Epithelial cell of esophagus (primary cell): ENCODE measurements around the gene PGD.

Experiments used
- DNase-seq: peaks from one replicate; pipeline ENCODE4 v3.0.0; 2010; ENCODE audit warnings: low read depth
- H3K4me3 ChIP-seq: 2 replicates; pipeline ENCODE4 v1.5.1; 2011; ENCODE audit warnings: mild to moderate bottlenecking, low read length, control low read depth
- CTCF ChIP-seq: IDR thresholded peaks from 2 replicates; pipeline ENCODE4 v1.5.1; 2011; ENCODE audit warnings: low read depth, mild to moderate bottlenecking, low read length, control low read depth, inconsistent platforms; ENCODE audit not compliant: insufficient read depth; ENCODE audit errors: missing control alignments

PGD gene

GRCh38 chr1:10398278-10398733 is 558 bp upstream of the PGD start:
- no peak for TF ChIP-seq CTCF
- DNase-seq: no peak
- peak overlapping the region; percentile 90 for H3K4me3 ChIP-seq

- peak; percentile 39 for DNase-seq
- peak overlapping the region; percentile 90 for H3K4me3 ChIP-seq
- no peak for TF ChIP-seq CTCF
Measured at GRCh38 chr1:10399444-10399941, 629 bp downstream of the PGD start.

- TF ChIP-seq CTCF: no peak
- peak overlapping the region; percentile 90 for H3K4me3 ChIP-seq
- DNase-seq: no peak
Measured at GRCh38 chr1:10400013-10400412, 1.1 kb downstream of the PGD start.

- peak; percentile 35 for DNase-seq
- no peak for TF ChIP-seq CTCF
- H3K4me3 ChIP-seq: no peak overlapping the region
Measured at GRCh38 chr1:10401281-10401680, 2.4 kb downstream of the PGD start.

GRCh38 chr1:10402729-10403274 is 3.9 kb downstream of the PGD start:
- DNase-seq: no peak
- TF ChIP-seq CTCF: no peak
- H3K4me3 ChIP-seq: no peak overlapping the region

DNA sequence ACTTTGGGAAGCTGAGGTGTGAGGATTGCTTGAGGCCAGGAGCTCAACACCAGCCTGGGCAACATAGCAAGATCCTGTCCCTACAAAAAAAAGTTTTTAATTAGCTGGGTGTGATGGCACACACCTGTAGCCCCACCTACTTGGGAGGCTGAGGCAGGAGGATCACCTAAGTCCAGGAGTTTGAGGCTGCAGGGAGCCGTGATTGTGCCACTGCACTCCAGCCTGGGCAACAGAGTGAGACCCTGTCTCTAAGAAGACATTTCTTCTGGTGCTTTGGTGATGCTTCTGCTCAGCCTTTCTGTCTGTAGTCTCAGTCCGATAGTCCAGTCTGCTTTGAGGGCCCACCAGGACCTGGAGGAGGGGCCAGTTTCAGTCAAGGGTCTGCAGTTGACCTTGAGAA is 8.3 kb downstream of the PGD start:
- DNase-seq: no peak
- no peak for TF ChIP-seq CTCF
- H3K4me3 ChIP-seq: no peak overlapping the region
